GM10248 (cell line): Measurements from ENCODE around the gene LGI1.
A peak's percentile ranks its signal among the peaks of the same experiment; 100 is the strongest.

Experiments used
- CTCF ChIA-PET: fragments of 300-600 bp; sonication (Branson Sonifier 250); formaldehyde crosslinking; extraction: SDS; loops from one replicate; lab custom pipeline; 2021; ENCODE audit warnings: antibody characterized with exemption; lab: Yijun Ruan, JAX
- POLR2A ChIA-PET: fragments of 350-650 bp; sonication (Branson Sonifier 250); formaldehyde crosslinking; extraction: SDS; loops from one replicate; lab custom pipeline; 2020; ENCODE audit warnings: antibody characterized with exemption; lab: Yijun Ruan, JAX
- DNase-seq: peaks from one replicate; pipeline ENCODE4 v3.0.0; 2012; ENCODE audit errors: extremely low spot score
- CTCF ChIP-seq: IDR thresholded peaks from 2 replicates; pipeline ENCODE4 v1.5.1; 2012; ENCODE audit warnings: mild to moderate bottlenecking, low read depth; ENCODE audit errors: extremely low read depth, missing control alignments, control extremely low read depth

The LGI1 gene

GRCh38 chr10:93757801-93758507 is at the start of gene LGI1:
LGI1 (plus strand) TSS chr10:93757936; CDS start chr10:93758145, 209 bp downstream.
- POLR2A ChIA-PET: no interaction called here
- no peak for DNase-seq
- CTCF ChIA-PET: interaction anchor here (1.3 kb wide), 1 partner anchor 203 kb away, joined by 3 read pairs; no protein-coding TSS in a partner anchor
- no peak for TF ChIP-seq CTCF

DNA sequence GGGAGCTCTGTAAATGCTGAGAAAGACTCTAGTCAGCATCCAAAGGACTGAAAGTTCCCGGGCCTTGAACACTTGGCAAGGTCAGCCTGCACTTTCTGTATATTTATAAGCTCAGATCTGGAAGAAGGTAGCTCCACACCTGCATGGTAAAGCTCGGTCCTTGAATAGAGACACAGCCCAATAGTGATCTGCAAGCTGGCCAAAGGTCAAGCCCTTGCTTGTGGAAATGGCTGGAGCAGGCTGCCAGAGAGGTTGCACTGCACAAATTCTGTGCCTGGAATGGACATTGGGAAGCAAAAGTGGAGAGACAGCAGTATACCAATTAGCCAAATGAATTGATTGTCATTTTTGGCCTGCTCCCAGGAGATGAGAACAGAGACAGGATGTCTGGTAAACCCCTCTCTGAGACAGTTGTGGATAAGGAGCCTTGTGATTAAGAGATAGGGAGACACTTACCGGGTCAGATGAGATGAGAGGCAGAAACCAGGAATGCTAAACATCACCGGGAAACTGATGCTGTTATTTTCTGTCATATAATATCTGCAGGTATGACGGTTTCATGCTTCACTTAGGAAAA is 47.3 kb upstream of the LGI1 start:
- POLR2A ChIA-PET: no interaction called here
- CTCF ChIA-PET: no interaction called here
- TF ChIP-seq CTCF: no peak
- DNase-seq: no peak

DNA sequence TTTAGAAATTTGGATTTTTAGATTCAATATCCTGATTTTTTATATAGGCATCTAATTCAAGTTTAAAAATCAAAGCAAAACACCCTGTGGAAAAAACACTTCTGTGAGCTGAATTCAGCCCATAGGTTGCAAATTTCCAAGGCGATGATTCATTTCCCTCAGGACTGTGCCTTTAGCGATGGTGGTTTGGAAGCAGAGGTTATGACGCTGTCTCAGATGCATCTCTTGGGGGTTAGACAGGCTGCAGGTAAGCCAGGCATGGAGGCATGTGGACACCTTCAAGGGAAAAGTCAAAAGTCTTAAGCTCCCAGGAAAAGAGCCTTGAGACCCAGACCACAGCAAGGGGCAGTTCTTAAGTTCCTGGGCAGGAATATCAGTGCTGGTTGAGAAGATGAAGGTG is 45.8 kb upstream of the LGI1 start:
- ChIA-PET CTCF (no interaction called here), POLR2A (no interaction called here)
- no peak for DNase-seq
- TF ChIP-seq CTCF: no peak

DNA sequence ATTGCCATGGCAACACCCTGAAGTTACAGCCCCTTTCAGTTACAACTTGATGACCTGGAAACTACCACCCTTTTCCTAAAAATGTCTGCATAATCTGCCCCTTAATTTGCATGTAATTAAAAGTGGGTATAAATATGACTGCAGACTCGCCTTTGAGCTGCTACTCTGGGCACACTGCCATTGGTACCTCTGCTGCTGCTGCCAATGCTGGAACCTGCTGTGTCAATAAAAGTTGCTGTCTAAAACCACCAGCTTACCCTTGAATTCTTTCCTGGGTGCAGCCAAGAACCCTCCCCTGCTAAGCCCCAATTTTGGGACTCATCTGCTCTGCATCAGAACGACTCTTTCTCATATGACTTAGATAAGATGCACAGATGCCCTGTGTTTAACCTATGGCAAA is 45.1 kb upstream of the LGI1 start:
- no peak for DNase-seq
- POLR2A ChIA-PET: no interaction called here
- TF ChIP-seq CTCF: no peak
- CTCF ChIA-PET: no interaction called here

DNA sequence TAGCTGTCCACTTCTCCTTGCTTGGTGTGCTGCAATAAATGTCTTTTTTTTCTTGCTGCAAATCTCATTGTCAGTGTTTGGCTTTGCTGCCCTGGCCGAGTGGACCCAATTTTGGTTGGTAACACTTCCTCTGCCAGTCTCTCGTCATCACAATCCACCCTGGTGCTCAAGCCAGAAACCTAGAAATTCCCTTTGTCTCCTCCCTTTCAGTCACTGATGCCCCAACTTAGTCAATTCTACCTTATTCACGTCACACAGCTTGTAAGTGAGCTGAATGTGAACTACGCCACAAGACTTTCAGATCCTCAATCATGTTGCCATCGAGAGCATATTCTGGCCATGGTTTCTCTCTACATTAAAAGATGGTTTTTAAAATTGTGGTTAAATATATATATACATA is 42.4 kb upstream of the LGI1 start:
- peak; percentile 67 for DNase-seq
- POLR2A ChIA-PET: interaction anchor here (0.7 to 0.9 kb wide), 2 partner anchors 12 to 13 kb away, joined by 3 to 4 read pairs; partner anchors contain the start of gene FRA10AC1
- TF ChIP-seq CTCF: no peak
- CTCF ChIA-PET: interaction anchor here (1.0 to 1.1 kb wide), 3 partner anchors 10 to 33 kb away, joined by 3 read pairs; no protein-coding TSS in a partner anchor

DNA sequence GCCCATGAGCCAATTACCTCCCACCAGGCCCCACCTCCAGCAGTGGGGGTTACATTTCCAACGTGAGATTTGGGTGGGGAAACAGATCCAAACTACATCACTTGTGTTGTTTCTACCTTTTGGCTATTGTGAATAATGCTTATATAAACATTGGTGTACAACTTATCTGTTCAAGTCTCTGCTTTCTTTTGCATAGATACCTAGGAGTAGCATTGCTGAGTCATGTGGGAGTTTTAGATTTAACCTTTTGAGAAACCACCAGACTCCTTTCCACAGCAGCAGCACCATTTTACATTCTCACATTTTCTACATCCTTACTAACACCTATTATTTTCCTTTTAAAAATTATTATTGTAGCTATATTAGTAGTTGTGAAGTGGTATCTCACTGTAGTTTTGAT is 41.0 kb upstream of the LGI1 start:
- CTCF ChIA-PET: no interaction called here

More for the DNA sequence above, 41.0 kb upstream of the LGI1 start:
- POLR2A ChIA-PET: no interaction called here
- TF ChIP-seq CTCF: no peak
- no peak for DNase-seq
